Measurements from ENCODE around the gene PPFIBP2. TPM values are rescaled to one million over a fixed set of nuclear protein-coding genes. Genes with fewer than 3 reads are reported as not detected.

The PPFIBP2 gene
- total RNA-seq, 1 donor from 2014 or later, result 8.7 TPM

GRCh38 chr11:7530013-7530640 lies 16.3 kb downstream of the PPFIBP2 start:
- no peaks in the 10 kb centered on the region for H3K9me3 ChIP-seq (ENCODE audit: low read depth)
- Mint-ChIP-seq H3K9me3 (no peaks in the 10 kb centered on the region), H3K27ac (no peak overlapping the region), H3K4me3 (no peak overlapping the region), H3K36me3 (no peaks in the 10 kb centered on the region), H3K27me3 (ENCODE audit: insufficient read depth, low read depth) (peaks cover 10% of the 10 kb centered on the region), H3K4me1 (no peaks in the 10 kb centered on the region)
- H3K4me1 ChIP-seq, result no peaks in the 10 kb centered on the region
- no peak overlapping the region for H3K27ac ChIP-seq
- no peaks in the 10 kb centered on the region for H3K79me2 ChIP-seq (ENCODE audit: low read depth)
- no peak overlapping the region for H3K4me3 ChIP-seq
- H2AFZ ChIP-seq (replicated peaks), result no peak overlapping the region
- H3K4me2 ChIP-seq, result no peak overlapping the region
- no peak overlapping the region for H3K9ac ChIP-seq
- no peaks in the 10 kb centered on the region for H3F3A ChIP-seq (ENCODE audit: low read depth)
- no peak for TF ChIP-seq EZH2phosphoT487 (IDR thresholded peaks at IDR 0.05)
- no peak for TF ChIP-seq EZH2 (IDR thresholded peaks at IDR 0.05)
- TF ChIP-seq, protein P1, sequence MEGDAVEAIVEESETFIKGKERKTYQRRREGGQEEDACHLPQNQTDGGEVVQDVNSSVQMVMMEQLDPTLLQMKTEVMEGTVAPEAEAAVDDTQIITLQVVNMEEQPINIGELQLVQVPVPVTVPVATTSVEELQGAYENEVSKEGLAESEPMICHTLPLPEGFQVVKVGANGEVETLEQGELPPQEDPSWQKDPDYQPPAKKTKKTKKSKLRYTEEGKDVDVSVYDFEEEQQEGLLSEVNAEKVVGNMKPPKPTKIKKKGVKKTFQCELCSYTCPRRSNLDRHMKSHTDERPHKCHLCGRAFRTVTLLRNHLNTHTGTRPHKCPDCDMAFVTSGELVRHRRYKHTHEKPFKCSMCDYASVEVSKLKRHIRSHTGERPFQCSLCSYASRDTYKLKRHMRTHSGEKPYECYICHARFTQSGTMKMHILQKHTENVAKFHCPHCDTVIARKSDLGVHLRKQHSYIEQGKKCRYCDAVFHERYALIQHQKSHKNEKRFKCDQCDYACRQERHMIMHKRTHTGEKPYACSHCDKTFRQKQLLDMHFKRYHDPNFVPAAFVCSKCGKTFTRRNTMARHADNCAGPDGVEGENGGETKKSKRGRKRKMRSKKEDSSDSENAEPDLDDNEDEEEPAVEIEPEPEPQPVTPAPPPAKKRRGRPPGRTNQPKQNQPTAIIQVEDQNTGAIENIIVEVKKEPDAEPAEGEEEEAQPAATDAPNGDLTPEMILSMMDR (IDR thresholded peaks at IDR 0.05), result no peak
- DNase-seq (ENCODE audit: low spot score), result no peak
- H3K27me3 ChIP-seq, result no peaks in the 10 kb centered on the region
- no peaks in the 10 kb centered on the region for H3K36me3 ChIP-seq
- H4K20me1 ChIP-seq (ENCODE audit: low read depth), result no peaks in the 10 kb centered on the region

GRCh38 chr11:7531011-7531410 lies 17.2 kb downstream of the PPFIBP2 start:
- Mint-ChIP-seq H3K27ac (no peak overlapping the region), H3K27me3 (ENCODE audit: insufficient read depth, low read depth) (peaks cover 6% of the 10 kb centered on the region), H3K9me3 (no peaks in the 10 kb centered on the region), H3K4me1 (no peaks in the 10 kb centered on the region), H3K36me3 (no peaks in the 10 kb centered on the region), H3K4me3 (no peak overlapping the region)
- DNase-seq (ENCODE audit: low spot score), result no peak
- no peak overlapping the region for H3K4me3 ChIP-seq
- no peaks in the 10 kb centered on the region for H3F3A ChIP-seq (ENCODE audit: low read depth)
- no peaks in the 10 kb centered on the region for H4K20me1 ChIP-seq (ENCODE audit: low read depth)
- H3K27me3 ChIP-seq, result no peaks in the 10 kb centered on the region
- no peaks in the 10 kb centered on the region for H3K36me3 ChIP-seq
- no peak overlapping the region for H3K4me2 ChIP-seq
- H3K9ac ChIP-seq, result no peak overlapping the region
- H3K4me1 ChIP-seq, result no peaks in the 10 kb centered on the region
- no peak overlapping the region for H2AFZ ChIP-seq (replicated peaks)
- no peaks in the 10 kb centered on the region for H3K79me2 ChIP-seq (ENCODE audit: low read depth)
- no peaks in the 10 kb centered on the region for H3K9me3 ChIP-seq (ENCODE audit: low read depth)
- TF ChIP-seq EZH2 (IDR thresholded peaks at IDR 0.05) (no peak), EZH2phosphoT487 (IDR thresholded peaks at IDR 0.05) (no peak)
- TF ChIP-seq, protein P1 (IDR thresholded peaks at IDR 0.05), result no peak
- H3K27ac ChIP-seq, result no peak overlapping the region

DNA sequence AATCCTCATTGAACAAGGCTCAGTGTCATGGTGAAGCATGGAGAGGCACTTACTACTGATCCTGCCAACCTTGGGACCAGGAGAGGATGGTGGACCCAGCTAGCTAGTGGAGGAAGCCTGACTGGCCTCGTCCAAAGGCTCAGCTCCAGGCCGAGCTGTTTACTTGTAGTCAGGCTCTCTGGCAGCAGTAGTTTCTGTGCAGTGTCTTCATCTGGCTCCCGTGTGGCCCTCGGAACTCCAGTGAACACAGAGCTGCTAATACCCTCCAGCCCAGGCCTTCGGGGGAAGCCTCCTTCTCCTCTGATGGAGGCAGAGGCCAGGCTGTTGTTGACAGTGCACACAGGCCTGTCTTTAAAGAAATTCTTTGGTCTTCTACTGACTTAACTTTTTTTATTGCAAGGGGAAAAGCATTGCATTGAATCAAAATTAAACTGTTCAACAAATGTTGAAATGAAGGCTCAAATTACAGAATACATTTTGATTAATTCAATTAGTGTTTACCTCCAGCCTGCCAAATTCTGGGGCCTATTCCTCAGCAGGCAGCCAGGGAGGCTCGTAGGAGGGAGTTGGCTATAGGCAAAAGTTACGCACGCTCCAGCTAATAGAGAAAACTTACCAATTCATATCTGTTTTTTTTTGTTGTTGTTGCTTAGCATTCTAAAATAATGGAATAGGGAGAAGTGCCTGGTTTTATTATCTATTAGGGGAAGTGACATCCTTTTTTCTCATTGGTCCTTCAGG lies 18.8 kb downstream of the PPFIBP2 start:
- no peak for TF ChIP-seq EZH2phosphoT487 (IDR thresholded peaks at IDR 0.05)
- TF ChIP-seq, protein P1 (IDR thresholded peaks at IDR 0.05), result no peak
- no peak for TF ChIP-seq EZH2 (IDR thresholded peaks at IDR 0.05)
- Histone ChIP-seq H3K27me3 (no peaks in the 10 kb centered on the region), H3K9ac (no peak overlapping the region), H3K4me1 (no peaks in the 10 kb centered on the region), H3F3A (ENCODE audit: low read depth) (no peaks in the 10 kb centered on the region), H3K79me2 (ENCODE audit: low read depth) (no peaks in the 10 kb centered on the region), H3K36me3 (no peaks in the 10 kb centered on the region), H3K9me3 (ENCODE audit: low read depth) (no peaks in the 10 kb centered on the region), H2AFZ (replicated peaks) (no peak overlapping the region), H3K4me3 (no peak overlapping the region), H3K27ac (no peak overlapping the region), H3K4me2 (no peak overlapping the region), H4K20me1 (ENCODE audit: low read depth) (no peaks in the 10 kb centered on the region)
- H3K4me1 Mint-ChIP-seq, result no peaks in the 10 kb centered on the region
- H3K9me3 Mint-ChIP-seq, result no peaks in the 10 kb centered on the region
- no peak for DNase-seq (ENCODE audit: low spot score)
- no peaks in the 10 kb centered on the region for H3K36me3 Mint-ChIP-seq
- no peak overlapping the region for H3K27ac Mint-ChIP-seq
- no peak overlapping the region for H3K4me3 Mint-ChIP-seq
- H3K27me3 Mint-ChIP-seq (ENCODE audit: insufficient read depth, low read depth), result peaks cover 2% of the 10 kb centered on the region

All from neural progenitor cell (in vitro differentiated cells).